ENCODE measurements around the gene EEF2KMT.

GRCh38 chr16:5070431-5071186 lies 27.0 kb downstream of the EEF2KMT start:
- TF ChIP-seq, protein P1, sequence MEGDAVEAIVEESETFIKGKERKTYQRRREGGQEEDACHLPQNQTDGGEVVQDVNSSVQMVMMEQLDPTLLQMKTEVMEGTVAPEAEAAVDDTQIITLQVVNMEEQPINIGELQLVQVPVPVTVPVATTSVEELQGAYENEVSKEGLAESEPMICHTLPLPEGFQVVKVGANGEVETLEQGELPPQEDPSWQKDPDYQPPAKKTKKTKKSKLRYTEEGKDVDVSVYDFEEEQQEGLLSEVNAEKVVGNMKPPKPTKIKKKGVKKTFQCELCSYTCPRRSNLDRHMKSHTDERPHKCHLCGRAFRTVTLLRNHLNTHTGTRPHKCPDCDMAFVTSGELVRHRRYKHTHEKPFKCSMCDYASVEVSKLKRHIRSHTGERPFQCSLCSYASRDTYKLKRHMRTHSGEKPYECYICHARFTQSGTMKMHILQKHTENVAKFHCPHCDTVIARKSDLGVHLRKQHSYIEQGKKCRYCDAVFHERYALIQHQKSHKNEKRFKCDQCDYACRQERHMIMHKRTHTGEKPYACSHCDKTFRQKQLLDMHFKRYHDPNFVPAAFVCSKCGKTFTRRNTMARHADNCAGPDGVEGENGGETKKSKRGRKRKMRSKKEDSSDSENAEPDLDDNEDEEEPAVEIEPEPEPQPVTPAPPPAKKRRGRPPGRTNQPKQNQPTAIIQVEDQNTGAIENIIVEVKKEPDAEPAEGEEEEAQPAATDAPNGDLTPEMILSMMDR (conservative IDR thresholded peaks at IDR 0.05 in 1 of 2, IDR thresholded peaks at IDR 0.05 in 1 of 2; ENCODE audit: low read depth in 1 of 2, low read length in 2 of 2), result no peak
- TF ChIP-seq EZH2 (IDR thresholded peaks at IDR 0.05; ENCODE audit: low read length, missing control alignments), result no peak

All from fibroblast of lung (primary cell).